Ovary (tissue), 9 donors: ENCODE measurements around the gene GSTO2. TPM values are rescaled to one million over a fixed set of nuclear protein-coding genes. Genes with fewer than 3 reads are reported as not detected.

Experiments used
- DNase-seq, 5 donors: peaks; one replicate each; pipeline ENCODE4 v3.0.0-alpha.2; 2019 to 2020
- H3K27ac ChIP-seq, 2 donors: fragments of 200-600 bp; one replicate each; pipeline versions ENCODE4 v1.5.1 to v1.8.0; 2019 to 2022
- H3K27me3 ChIP-seq: fragments of 200-600 bp; one replicate; pipeline ENCODE4 v1.8.0; 2022
- H3K36me3 ChIP-seq: fragments of 200-600 bp; sonication (generic); one replicate; pipeline ENCODE4 v1.5.1; 2019
- H3K4me1 ChIP-seq: one replicate; pipeline ENCODE4 v1.8.1; 2013; ENCODE audit warnings: mild to moderate bottlenecking, moderate library complexity; ENCODE audit not compliant: insufficient read depth
- H3K4me3 ChIP-seq: fragments of 200-600 bp; sonication (generic); one replicate; pipeline ENCODE4 v1.5.1; 2017
- H3K9me3 ChIP-seq, 2 donors: fragments of 200-600 bp in 1 of 2; sonication (generic) in 1 of 2; one replicate each; pipeline versions ENCODE4 v1.5.1 to v1.8.1; 2013 to 2019; ENCODE audit warnings: mild to moderate bottlenecking in 1 of 2, moderate library complexity in 1 of 2
- EP300 ChIP-seq: sonication (generic); formaldehyde crosslinking; IDR thresholded peaks from one replicate; pipeline ENCODE4 v1.6.1; 2017; ENCODE audit warnings: antibody characterized with exemption
- POLR2A ChIP-seq: fragments of 450-650 bp; IDR thresholded peaks from one replicate; pipeline ENCODE4 v1.6.1; 2017; ENCODE audit warnings: antibody characterized with exemption, mild to moderate bottlenecking, moderate library complexity
- WGBS, 3 donors: extraction: QIAGEN DNeasy Blood & Tissue Kit in 1 of 3; methylation state at CpG; one replicate each; pipeline versions ENCODE4 v1.1.5 to v1.1.7; 2013 to 2017; 5-methylcytosine and 5-hydroxymethylcytosine counted together
- intact Hi-C, 4 donors: fragments of 100-400 bp; cut with DNase I; formaldehyde crosslinking; loops; one replicate each; pipeline versions ENCODE4 v1.11.0 to v1.15.1; 2022 to 2023
- polyA plus RNA-seq, 2 donors: library from polyadenylated mRNA; stranded (reverse); fragments of 200-250 nt in 1 of 2; fragments of 350-450 nt in 1 of 2; fragmentation: Illumina TruSeq in 1 of 2; extraction: RNeasy Lipid Tissue Mini Kit (QIAGEN cat#74804) in 1 of 2; gene quantifications; one replicate each; pipeline ENCODE4 v1.2.3, GENCODE V29; 2013 to 2014
- total RNA-seq, 7 donors: library from RNA; depleted of rRNA in 2 of 7; stranded (reverse); fragments of >200 nt in 2 of 7; fragmentation: NEBNext Ultra II Directional in 3 of 7; extraction: Animal tissue kit (Norgen Biotek cat#: 25700) in 3 of 7; gene quantifications; one replicate each; pipeline versions ENCODE4 v1.1.0 to v1.2.4, GENCODE V29; 2016 to 2023
- TF ChIP-seq, protein P1 (sequence below), 3 donors: fragments of 450-650 bp in 2 of 3; fragments of 200-600 bp in 1 of 3; IDR thresholded peaks; one replicate each; pipeline versions ENCODE4 v1.5.1 to v1.8.0; 2016 to 2022; ENCODE audit warnings: antibody characterized with exemption in 3 of 3, mild to moderate bottlenecking in 1 of 3
- donor health status: DM: no; HTN: no; CAD: no; lungs with moderate emphysema.
- donor health status: DM: no; HTN: no; CAD: no.
- donor health status: Bipolar disorder and iron deficiency.
- donor health status: DM: yes; HTN: yes; CAD: no.
- donor health status: DM: no; HTN: no; CAD: no.
- donor health status: DM: yes; HTN: yes; CAD: no.

Gene GSTO2
- total and polyA plus RNA-seq, 9 donors = 3.7 to 19.0 (median 12.3) TPM

GRCh38 chr10:104251443-104251842, 17.5 kb upstream of the GSTO2 start:
- Histone ChIP-seq H3K27me3 (no peaks in the 10 kb centered on the region), H3K4me3 (no peak overlapping the region), H3K27ac (no peak overlapping the region), H3K4me1 (peaks cover 4% of the 10 kb centered on the region), H3K36me3 (no peaks in the 10 kb centered on the region), H3K9me3 (no peaks in the 10 kb centered on the region)
- TF ChIP-seq EP300 = no peak
- TF ChIP-seq POLR2A = no peak
- TF ChIP-seq, protein P1, sequence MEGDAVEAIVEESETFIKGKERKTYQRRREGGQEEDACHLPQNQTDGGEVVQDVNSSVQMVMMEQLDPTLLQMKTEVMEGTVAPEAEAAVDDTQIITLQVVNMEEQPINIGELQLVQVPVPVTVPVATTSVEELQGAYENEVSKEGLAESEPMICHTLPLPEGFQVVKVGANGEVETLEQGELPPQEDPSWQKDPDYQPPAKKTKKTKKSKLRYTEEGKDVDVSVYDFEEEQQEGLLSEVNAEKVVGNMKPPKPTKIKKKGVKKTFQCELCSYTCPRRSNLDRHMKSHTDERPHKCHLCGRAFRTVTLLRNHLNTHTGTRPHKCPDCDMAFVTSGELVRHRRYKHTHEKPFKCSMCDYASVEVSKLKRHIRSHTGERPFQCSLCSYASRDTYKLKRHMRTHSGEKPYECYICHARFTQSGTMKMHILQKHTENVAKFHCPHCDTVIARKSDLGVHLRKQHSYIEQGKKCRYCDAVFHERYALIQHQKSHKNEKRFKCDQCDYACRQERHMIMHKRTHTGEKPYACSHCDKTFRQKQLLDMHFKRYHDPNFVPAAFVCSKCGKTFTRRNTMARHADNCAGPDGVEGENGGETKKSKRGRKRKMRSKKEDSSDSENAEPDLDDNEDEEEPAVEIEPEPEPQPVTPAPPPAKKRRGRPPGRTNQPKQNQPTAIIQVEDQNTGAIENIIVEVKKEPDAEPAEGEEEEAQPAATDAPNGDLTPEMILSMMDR (IDR thresholded peaks at IDR 0.05) = no peak
- intact Hi-C loops = no loop called here
- no peak for DNase-seq
- 79 to 85% (median 84%) methylated on average over 6 of the region's 6 CpGs for WGBS, 3 donors

GRCh38 chr10:104252368-104252767, 16.6 kb upstream of the GSTO2 start:
- H3K4me3 ChIP-seq = no peak overlapping the region
- intact Hi-C loops = no loop called here
- H3K4me1 ChIP-seq = peaks cover 4% of the 10 kb centered on the region
- no peak for DNase-seq
- no peak overlapping the region for H3K27ac ChIP-seq
- no peaks in the 10 kb centered on the region for H3K9me3 ChIP-seq
- TF ChIP-seq, protein P1 (IDR thresholded peaks at IDR 0.05) = no peak
- TF ChIP-seq POLR2A = no peak
- no peak for TF ChIP-seq EP300
- H3K27me3 ChIP-seq = no peaks in the 10 kb centered on the region
- H3K36me3 ChIP-seq = no peaks in the 10 kb centered on the region

DNA sequence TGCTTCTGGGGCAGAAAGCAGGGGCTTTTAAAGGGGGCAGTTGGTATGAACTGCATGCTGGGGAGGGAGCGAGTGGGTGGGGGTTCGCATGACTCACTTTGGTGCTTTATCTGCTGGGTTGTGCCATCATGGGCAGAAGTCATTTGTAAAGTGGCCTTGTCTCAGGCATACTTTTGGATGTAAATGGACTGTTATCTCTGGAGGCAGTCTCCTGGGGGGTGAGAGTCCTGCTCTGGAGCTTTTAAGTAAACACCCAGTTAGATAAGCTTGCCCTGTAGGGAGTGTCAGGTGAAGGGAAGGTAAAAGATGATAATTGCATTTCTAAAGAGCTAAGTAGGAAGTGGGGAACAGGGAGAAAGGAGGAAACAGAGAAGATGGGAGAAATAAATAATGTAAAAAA, 15.9 kb upstream of the GSTO2 start:
- H3K36me3 ChIP-seq = no peaks in the 10 kb centered on the region
- no peaks in the 10 kb centered on the region for H3K27me3 ChIP-seq
- DNase-seq = no peak
- no peak overlapping the region for H3K4me3 ChIP-seq
- H3K9me3 ChIP-seq = no peaks in the 10 kb centered on the region
- TF ChIP-seq, protein P1 (IDR thresholded peaks at IDR 0.05) = no peak
- TF ChIP-seq POLR2A = no peak
- peaks cover 4% of the 10 kb centered on the region for H3K4me1 ChIP-seq
- no peak overlapping the region for H3K27ac ChIP-seq
- 84 to 96% (median 94%) methylated on average over 2 of the region's 2 CpGs for WGBS, 3 donors
- intact Hi-C loops = no loop called here

DNA sequence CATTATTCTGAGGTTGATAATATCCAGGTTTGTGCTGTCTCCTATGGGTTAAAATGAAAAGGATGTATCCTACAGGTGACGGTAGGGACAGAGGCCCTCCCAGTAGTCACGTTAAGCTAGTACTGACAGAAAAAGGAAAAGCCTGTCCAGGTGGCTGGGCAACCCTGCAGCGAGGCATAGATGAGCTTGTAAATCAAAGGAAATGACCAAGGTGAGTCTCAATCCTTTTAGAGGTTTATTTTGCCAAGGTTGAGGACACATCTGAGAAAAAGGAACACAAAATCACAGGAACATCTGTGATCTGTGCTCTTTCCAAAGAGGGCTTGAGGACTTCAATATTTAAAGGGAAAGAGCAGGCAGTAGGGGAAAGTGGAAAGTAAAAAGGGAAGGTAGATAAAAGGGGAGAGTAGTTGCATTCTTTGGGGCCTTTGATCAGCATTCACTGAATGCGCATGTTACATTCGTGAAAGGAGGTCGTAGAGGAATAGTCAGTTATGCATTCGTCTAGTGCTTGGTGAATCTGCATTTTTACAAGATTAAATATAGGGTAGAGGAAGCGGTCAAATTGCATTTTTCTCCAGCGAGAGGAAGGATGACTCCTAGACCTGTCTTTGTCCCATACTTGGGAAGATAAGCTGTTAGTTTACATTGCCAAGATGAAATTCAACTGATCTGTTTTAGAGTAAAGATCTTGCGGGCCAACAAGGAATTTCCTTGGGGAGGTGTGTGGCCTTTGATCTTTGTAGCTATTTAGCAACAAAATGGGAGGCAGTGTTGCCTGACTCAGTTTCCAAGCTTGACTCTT, 15.2 kb upstream of the GSTO2 start:
- no peak for DNase-seq
- H3K4me3 ChIP-seq = peak overlapping the region; percentile 93
- H3K27ac ChIP-seq = peak overlapping the region in 1 of 2 donors; percentile 99
- TF ChIP-seq, protein P1 (IDR thresholded peaks at IDR 0.05) = no peak
- TF ChIP-seq POLR2A (no peak), EP300 (no peak)
- intact Hi-C loops = no loop called here
- H3K36me3 ChIP-seq = no peaks in the 10 kb centered on the region
- WGBS, 3 donors = 78 to 81% (median 78%) methylated on average over 10 of the region's 10 CpGs
- H3K4me1 ChIP-seq = peaks cover 4% of the 10 kb centered on the region
- no peaks in the 10 kb centered on the region for H3K27me3 ChIP-seq
- H3K9me3 ChIP-seq = no peaks in the 10 kb centered on the region
